GM18861 (cell line): ENCODE measurements around the gene ATP6V1A.
A peak's percentile ranks its signal among the peaks of the same experiment; 100 is the strongest.

Experiments
- ATAC-seq: cut with Tn5 transposase; IDR thresholded peaks from one replicate; pipeline ENCODE4 v1.9.1; 2021; ENCODE audit not compliant: unreplicated experiment

The ATP6V1A gene

GRCh38 chr3:113745756-113746547 lies 883 bp upstream of the ATP6V1A start, which contains the start of gene NAA50:
Gene NAA50 (minus strand): TSS chr3:113746249. CDS start chr3:113745949, 300 bp downstream.
- ATAC-seq, result peak; percentile 28

GRCh38 chr3:113747283-113748046 lies 630 bp downstream of the ATP6V1A start:
- ATAC-seq, result no peak

- no peak for ATAC-seq
These were observed 4.3 kb downstream of the ATP6V1A start for GRCh38 chr3:113751141-113751540.

- no peak for ATAC-seq
These were observed 6.6 kb downstream of the ATP6V1A start for GRCh38 chr3:113753376-113753985.

GRCh38 chr3:113754494-113755159 lies 7.8 kb downstream of the ATP6V1A start:
- ATAC-seq, result peak; percentile 53

GRCh38 chr3:113758389-113759024 lies 11.7 kb downstream of the ATP6V1A start:
- no peak for ATAC-seq

- ATAC-seq, result no peak
These were observed 17.9 kb downstream of the ATP6V1A start for GRCh38 chr3:113764698-113765097.

GRCh38 chr3:113769551-113769950 lies 22.7 kb downstream of the ATP6V1A start:
- ATAC-seq, result peak; percentile 82

GRCh38 chr3:113771993-113772392 lies 25.2 kb downstream of the ATP6V1A start:
- ATAC-seq, result no peak

GRCh38 chr3:113773381-113773780 lies 26.5 kb downstream of the ATP6V1A start:
- ATAC-seq, result no peak

GRCh38 chr3:113775516-113775915 lies 28.7 kb downstream of the ATP6V1A start:
- no peak for ATAC-seq

- no peak for ATAC-seq
These were observed 29.7 kb downstream of the ATP6V1A start for GRCh38 chr3:113776564-113776963.

GRCh38 chr3:113783463-113783862 lies 36.6 kb downstream of the ATP6V1A start:
- peak; percentile 68 for ATAC-seq

GRCh38 chr3:113783980-113784379 lies 37.1 kb downstream of the ATP6V1A start:
- ATAC-seq, result peak; percentile 15

GRCh38 chr3:113791381-113791780 lies 44.5 kb downstream of the ATP6V1A start:
- ATAC-seq, result no peak

- no peak for ATAC-seq
These were observed 47.7 kb downstream of the ATP6V1A start for GRCh38 chr3:113794526-113794925.

- ATAC-seq, result no peak
These were observed 48.9 kb downstream of the ATP6V1A start for GRCh38 chr3:113795693-113796092.

GRCh38 chr3:113802795-113803455 lies 56.1 kb downstream of the ATP6V1A start:
- ATAC-seq, result peak; percentile 73

- ATAC-seq, result peak; percentile 66
These were observed 57.8 kb downstream of the ATP6V1A start for GRCh38 chr3:113804661-113805060.

GRCh38 chr3:113805249-113805648 lies 58.4 kb downstream of the ATP6V1A start:
- ATAC-seq, result no peak
